ENCODE results near the gene SYNJ2. TPM values are rescaled to one million over a fixed set of nuclear protein-coding genes. Genes with fewer than 3 reads are reported as not detected.

Gene SYNJ2
- total and polyA plus RNA-seq, 2 of the 4 experiments (the other 2 are of a cell fraction), result 40.8 to 45.2 TPM

DNA sequence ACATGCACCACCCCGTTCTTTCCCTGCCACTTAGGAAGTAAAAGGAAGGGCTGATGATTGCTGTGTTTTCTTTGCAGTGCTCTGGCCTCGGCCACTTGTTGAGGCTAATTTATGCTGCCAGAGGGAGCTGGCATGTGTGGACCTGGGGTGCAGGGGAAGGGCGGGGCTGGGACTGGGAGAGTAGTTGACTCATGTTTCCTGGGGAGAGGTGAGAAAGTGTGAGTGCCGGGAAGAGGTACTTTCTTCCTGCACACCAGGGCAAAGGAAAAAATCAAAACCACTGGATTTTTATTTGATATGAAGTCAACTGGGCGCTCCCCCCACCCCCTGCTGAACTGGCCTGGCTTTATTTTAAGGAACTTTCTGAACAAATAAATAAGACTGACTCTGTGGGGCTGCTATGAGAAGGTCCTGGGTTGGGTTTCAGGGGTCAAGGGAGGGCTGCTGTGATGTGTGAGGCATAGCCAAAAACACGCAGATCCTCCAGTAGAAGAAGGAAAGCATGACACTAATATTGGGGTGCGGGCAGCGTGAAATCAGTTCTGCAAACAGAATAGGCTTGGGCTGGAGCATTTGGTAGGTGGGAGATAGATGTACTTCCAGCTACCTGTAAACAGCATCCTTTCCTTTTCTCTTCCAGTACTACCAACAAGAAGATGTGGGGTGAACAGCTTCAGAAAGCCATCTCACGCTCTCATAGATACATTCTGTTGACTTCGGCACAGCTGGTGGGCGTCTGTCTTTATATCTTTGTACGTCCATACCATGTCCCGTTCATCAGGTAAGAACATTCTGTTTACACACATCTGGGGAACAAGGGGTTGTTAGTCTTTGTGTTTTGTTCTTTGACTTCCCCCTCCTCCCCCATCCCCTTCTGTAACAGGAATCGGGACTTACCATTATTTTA is 87.5 kb downstream of the SYNJ2 start (continued):
- TF ChIP-seq, protein P1, sequence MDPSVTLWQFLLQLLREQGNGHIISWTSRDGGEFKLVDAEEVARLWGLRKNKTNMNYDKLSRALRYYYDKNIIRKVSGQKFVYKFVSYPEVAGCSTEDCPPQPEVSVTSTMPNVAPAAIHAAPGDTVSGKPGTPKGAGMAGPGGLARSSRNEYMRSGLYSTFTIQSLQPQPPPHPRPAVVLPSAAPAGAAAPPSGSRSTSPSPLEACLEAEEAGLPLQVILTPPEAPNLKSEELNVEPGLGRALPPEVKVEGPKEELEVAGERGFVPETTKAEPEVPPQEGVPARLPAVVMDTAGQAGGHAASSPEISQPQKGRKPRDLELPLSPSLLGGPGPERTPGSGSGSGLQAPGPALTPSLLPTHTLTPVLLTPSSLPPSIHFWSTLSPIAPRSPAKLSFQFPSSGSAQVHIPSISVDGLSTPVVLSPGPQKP (IDR thresholded peaks at IDR 0.05; ENCODE audit: borderline replicate concordance, low read depth, low read length), result no peak

DNA sequence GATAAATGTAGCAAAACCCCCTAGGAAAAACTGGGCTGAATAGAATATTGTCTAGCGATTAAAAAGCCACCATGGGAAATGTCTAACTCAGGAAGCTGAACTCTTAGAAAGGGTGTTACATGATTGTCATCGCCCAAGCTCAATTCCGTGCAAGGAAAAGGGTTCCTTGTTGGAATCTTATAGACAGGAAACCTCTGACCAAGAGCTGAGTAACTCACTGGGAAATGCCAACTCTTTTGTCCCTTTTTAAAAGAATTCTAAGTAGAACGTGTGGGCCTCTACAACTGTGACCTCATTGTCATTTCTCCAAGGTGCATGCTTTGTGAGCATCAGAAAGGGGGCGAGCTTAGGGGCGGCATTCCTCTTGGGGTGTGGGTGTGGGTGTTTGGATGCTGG is 88.1 kb downstream of the SYNJ2 start:
- no peak for ATAC-seq (ENCODE audit: low read depth)
- H3K79me1 ChIP-seq (ENCODE audit: low read depth in 1 of 2, low read length in 2 of 2), result peaks cover 7 to 61% of the 10 kb centered on the region in 2 experiments; a peak in 2 of 4 replicates
- no TSS peak for BruUV-seq (replicated peaks)
- peaks cover 17% of the 10 kb centered on the region for H3K4me1 ChIP-seq (ENCODE audit: control insufficient read depth, insufficient read depth, low read length)
- WGBS, 2 experiments (ENCODE audit: extremely low coverage in 2 of 2, insufficient read length in 1 of 2), result 53% methylated on average over 3 of the region's 6 CpGs; no CpG with 5 or more reads in 1 of the 2 experiments
- peak overlapping the region; percentile 18; the same call in 1 of the 2 replicates for H3K56ac ChIP-seq (ENCODE audit: extremely low read depth, insufficient read depth, low read length)
- dilution Hi-C loops (cut with HindIII; ENCODE audit: low sequenced_read_pairs, unreplicated experiment), result no loop called here
- ChIA-PET POLR2A (ENCODE audit: unreplicated experiment) (no interaction called here), CTCF (interaction anchor here (1.0 kb wide), 1 partner anchor 15 kb away, joined by 3 read pairs; no protein-coding TSS in a partner anchor)
- H3K9me3 ChIP-seq (ENCODE audit: control insufficient read depth, insufficient read depth, low read length), result no peaks in the 10 kb centered on the region
- peak overlapping the region; percentile 16 for H2AFZ ChIP-seq (replicated peaks; ENCODE audit: low read length, poor library complexity)
- H2AK9ac ChIP-seq (replicated peaks; ENCODE audit: low read depth, low read length, poor library complexity), result peak overlapping the region; percentile 73
- no peak overlapping the region for H3K4me3 ChIP-seq (ENCODE audit: insufficient read depth, low read depth, low read length)
- H3K4ac ChIP-seq (ENCODE audit: low read depth, low read length), result peak overlapping the region; percentile 94
- H2BK120ac ChIP-seq (ENCODE audit: low read depth, low read length), result peak overlapping the region; percentile 89
- peak overlapping the region; percentile 46 to 58 for H4K8ac ChIP-seq (ENCODE audit: low read depth in 2 of 2, low read length in 2 of 2)
- peaks cover 20% of the 10 kb centered on the region for H3K9me1 ChIP-seq (ENCODE audit: insufficient read depth, low read length)
- H3K36me3 ChIP-seq (ENCODE audit: control insufficient read depth, insufficient read depth, low read length), result peaks cover 60% of the 10 kb centered on the region
- no peak overlapping the region for H4K5ac ChIP-seq (ENCODE audit: low read depth, low read length)
- no peaks in the 10 kb centered on the region for H4K20me1 ChIP-seq (ENCODE audit: insufficient read depth, low read length)
- DNase-seq, result peak; percentile 78
- peak overlapping the region; percentile 79 for H2BK20ac ChIP-seq (ENCODE audit: low read depth, low read length)
- H3K4me2 ChIP-seq (ENCODE audit: low read depth, low read length), result no peak overlapping the region
- H4K91ac ChIP-seq (ENCODE audit: insufficient read depth, low read depth, low read length), result peak overlapping the region; percentile 85
- in situ Hi-C loops (cut with MboI; ENCODE audit: low sequenced_read_pairs), result loop anchor here (5.0 to 10.0 kb wide), 3 partner anchors 137 to 755 kb away; no protein-coding TSS in a partner anchor
- H2BK5ac ChIP-seq (ENCODE audit: low read depth, low read length, poor library complexity, severe bottlenecking), result peak overlapping the region; percentile 79
- peak overlapping the region; percentile 89; the same call in 1 of the 2 replicates for H2AK5ac ChIP-seq (ENCODE audit: low read depth, low read length)
- H3K23ac ChIP-seq (ENCODE audit: low read depth, low read length), result peak overlapping the region; percentile 33
- H3K14ac ChIP-seq (replicated peaks; ENCODE audit: low read depth, low read length), result peak overlapping the region; percentile 69
- H3K9ac ChIP-seq (ENCODE audit: low read depth, low read length), result no peak overlapping the region
- no peaks in the 10 kb centered on the region for H3K27me3 ChIP-seq (ENCODE audit: control insufficient read depth, insufficient read depth, low read length)
- intact Hi-C loops (cut with micrococcal nuclease), result loop anchor here (5.0 to 10.0 kb wide), 2 partner anchors 122 to 755 kb away; no protein-coding TSS in a partner anchor
- H3K18ac ChIP-seq (ENCODE audit: low read depth, low read length), result no peak overlapping the region; the same call in 1 of the 2 replicates
- H2BK15ac ChIP-seq (ENCODE audit: low read depth, low read length), result peak overlapping the region; percentile 51; the same call in 2 of the 3 replicates
- peak overlapping the region; percentile 34; the same call in 1 of the 2 replicates for H3K27ac ChIP-seq (ENCODE audit: insufficient read depth, low read length)
- TF ChIP-seq, protein P2, sequence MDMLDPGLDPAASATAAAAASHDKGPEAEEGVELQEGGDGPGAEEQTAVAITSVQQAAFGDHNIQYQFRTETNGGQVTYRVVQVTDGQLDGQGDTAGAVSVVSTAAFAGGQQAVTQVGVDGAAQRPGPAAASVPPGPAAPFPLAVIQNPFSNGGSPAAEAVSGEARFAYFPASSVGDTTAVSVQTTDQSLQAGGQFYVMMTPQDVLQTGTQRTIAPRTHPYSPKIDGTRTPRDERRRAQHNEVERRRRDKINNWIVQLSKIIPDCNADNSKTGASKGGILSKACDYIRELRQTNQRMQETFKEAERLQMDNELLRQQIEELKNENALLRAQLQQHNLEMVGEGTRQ (IDR thresholded peaks at IDR 0.05; ENCODE audit: low read depth, low read length), result no peak
- no peak for TF ChIP-seq SMC3 (IDR thresholded peaks at IDR 0.05; ENCODE audit: low read depth, low read length)
- no peak for TF ChIP-seq CEBPB (IDR thresholded peaks at IDR 0.05; ENCODE audit: low read depth, low read length)
- TF ChIP-seq, protein P1 (IDR thresholded peaks at IDR 0.05; ENCODE audit: borderline replicate concordance, low read depth, low read length), result no peak
- TF ChIP-seq POLR2A (IDR thresholded peaks at IDR 0.05; ENCODE audit: low read depth, low read length), result no peak
- TF ChIP-seq, protein P3, sequence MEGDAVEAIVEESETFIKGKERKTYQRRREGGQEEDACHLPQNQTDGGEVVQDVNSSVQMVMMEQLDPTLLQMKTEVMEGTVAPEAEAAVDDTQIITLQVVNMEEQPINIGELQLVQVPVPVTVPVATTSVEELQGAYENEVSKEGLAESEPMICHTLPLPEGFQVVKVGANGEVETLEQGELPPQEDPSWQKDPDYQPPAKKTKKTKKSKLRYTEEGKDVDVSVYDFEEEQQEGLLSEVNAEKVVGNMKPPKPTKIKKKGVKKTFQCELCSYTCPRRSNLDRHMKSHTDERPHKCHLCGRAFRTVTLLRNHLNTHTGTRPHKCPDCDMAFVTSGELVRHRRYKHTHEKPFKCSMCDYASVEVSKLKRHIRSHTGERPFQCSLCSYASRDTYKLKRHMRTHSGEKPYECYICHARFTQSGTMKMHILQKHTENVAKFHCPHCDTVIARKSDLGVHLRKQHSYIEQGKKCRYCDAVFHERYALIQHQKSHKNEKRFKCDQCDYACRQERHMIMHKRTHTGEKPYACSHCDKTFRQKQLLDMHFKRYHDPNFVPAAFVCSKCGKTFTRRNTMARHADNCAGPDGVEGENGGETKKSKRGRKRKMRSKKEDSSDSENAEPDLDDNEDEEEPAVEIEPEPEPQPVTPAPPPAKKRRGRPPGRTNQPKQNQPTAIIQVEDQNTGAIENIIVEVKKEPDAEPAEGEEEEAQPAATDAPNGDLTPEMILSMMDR (conservative IDR thresholded peaks at IDR 0.05; ENCODE audit: low read depth, low read length), result no peak
- TF ChIP-seq BHLHE40 (IDR thresholded peaks at IDR 0.05; ENCODE audit: low read depth, low read length), result no peak; the same call in 1 of the 2 replicates
- no peak for TF ChIP-seq FOS (IDR thresholded peaks at IDR 0.05; ENCODE audit: low read depth, low read length)
